H1 (cell line): ENCODE results near the gene CACNA1A. TPM values are rescaled to one million over a fixed set of nuclear protein-coding genes. Genes with fewer than 3 reads are reported as not detected.

Experiments
- CTCF ChIA-PET: fragments of 300-600 bp; sonication (Branson Sonifier 250); formaldehyde crosslinking; loops from one replicate; lab custom pipeline; 2021; ENCODE audit not compliant: partially characterized antibody; lab: Charles Lee
- POLR2A ChIA-PET: fragments of 300-600 bp; sonication (Branson Sonifier 250); formaldehyde crosslinking; loops from one replicate; lab custom pipeline; 2021; ENCODE audit warnings: inconsistent platforms; ENCODE audit not compliant: partially characterized antibody; lab: Charles Lee
- DNase-seq, 2 experiments: peaks; one replicate each; pipeline versions ENCODE4 v3.0.0 to v3.0.0-alpha.2; 2010 to 2022; ENCODE audit warnings: low spot score in 2 of 2, low read depth in 1 of 2, mixed read lengths in 1 of 2
- FAIRE-seq: peaks from 2 replicates; lab custom pipeline; 2011; peaks lifted over from hg19 to GRCh38; lab: Jason Lieb, UNC
- H2AFZ ChIP-seq: 2 replicates; pipeline ENCODE4 v1.8.1; 2012; ENCODE audit warnings: low read length, inconsistent platforms
- H2AK5ac ChIP-seq: 2 replicates; pipeline ENCODE4 v1.6.1; 2013; ENCODE audit warnings: low read depth, low read length
- H2BK120ac ChIP-seq: replicated peaks from 2 replicates; pipeline ENCODE3; 2013; ENCODE audit warnings: low read depth, low read length, inconsistent platforms
- H2BK12ac ChIP-seq: 2 replicates; pipeline ENCODE4 v1.6.1; 2013; ENCODE audit warnings: low read depth, low read length
- H2BK15ac ChIP-seq: 2 replicates; pipeline ENCODE4 v1.6.1; 2013; ENCODE audit warnings: low read length
- H2BK20ac ChIP-seq: 2 replicates; pipeline ENCODE4 v1.6.1; 2013; ENCODE audit warnings: low read length
- H2BK5ac ChIP-seq: 2 replicates; pipeline ENCODE4 v1.6.1; 2013; ENCODE audit warnings: low read depth, low read length
- H3K14ac ChIP-seq: 2 replicates; pipeline ENCODE4 v1.6.1; 2013; ENCODE audit warnings: inconsistent platforms; ENCODE audit not compliant: insufficient read length
- H3K18ac ChIP-seq: 2 replicates; pipeline ENCODE4 v1.6.1; 2013; ENCODE audit warnings: low read length; ENCODE audit errors: extremely low read depth
- H3K23ac ChIP-seq: 2 replicates; pipeline ENCODE4 v1.6.1; 2013; ENCODE audit warnings: inconsistent platforms; ENCODE audit not compliant: insufficient read length
- H3K23me2 ChIP-seq: 2 replicates; pipeline ENCODE4 v1.6.1; 2013; ENCODE audit warnings: low read depth, low read length
- H3K27ac ChIP-seq: 2 replicates; pipeline ENCODE4 v1.6.1; 2011; ENCODE audit warnings: low read depth, low read length, inconsistent platforms
- H3K27me3 ChIP-seq, 4 experiments: replicated peaks in 1 of 4; 1 replicate in 1 of 4; 2 replicates in 3 of 4; pipeline versions ENCODE4 v1.6.1 to v1.8.1; 2011 to 2013; ENCODE audit warnings: low read length in 3 of 4, mild to moderate bottlenecking in 3 of 4, inconsistent platforms in 2 of 4, mixed read lengths in 2 of 4, moderate library complexity in 1 of 4; ENCODE audit not compliant: control insufficient read depth in 3 of 4, insufficient read depth in 3 of 4; ENCODE audit errors: extremely low read depth in 1 of 4
- H3K36me3 ChIP-seq, 4 experiments: 2 replicates each; pipeline versions ENCODE4 v1.6.1 to v1.8.1; 2011 to 2013; ENCODE audit warnings: mild to moderate bottlenecking in 4 of 4, low read length in 3 of 4, moderate library complexity in 2 of 4, control low read depth in 1 of 4, inconsistent platforms in 1 of 4; ENCODE audit not compliant: insufficient read depth in 4 of 4, control insufficient read depth in 2 of 4
- H3K4ac ChIP-seq: replicated peaks from 2 replicates; pipeline ENCODE3; 2013; ENCODE audit warnings: low read length, low read depth, mixed read lengths, inconsistent platforms; ENCODE audit not compliant: insufficient read length
- H3K4me1 ChIP-seq, 4 experiments: replicated peaks in 1 of 4; 1 replicate in 1 of 4; 2 replicates in 3 of 4; pipeline versions ENCODE4 v1.6.1 to v1.8.1; 2011 to 2013; ENCODE audit warnings: low read length in 3 of 4, inconsistent platforms in 2 of 4, mixed read lengths in 1 of 4; ENCODE audit not compliant: insufficient read depth in 4 of 4, control insufficient read depth in 3 of 4
- H3K4me2 ChIP-seq, 2 experiments: 2 replicates each; pipeline versions ENCODE4 v1.6.1 to v1.8.1; 2011 to 2013; ENCODE audit warnings: low read depth in 2 of 2, low read length in 2 of 2, control low read depth in 1 of 2, inconsistent platforms in 1 of 2, mild to moderate bottlenecking in 1 of 2; ENCODE audit not compliant: insufficient read depth in 1 of 2
- H3K4me3 ChIP-seq, 4 experiments: fragments of 200-600, 300-600 bp in 1 of 4; sonication (generic), shearing (Covaris generic), sonication (Bioruptor Twin) in 1 of 4; 2 replicates each; pipeline versions ENCODE4 v1.5.1 to v1.8.1; 2011 to 2016; ENCODE audit warnings: low read length in 4 of 4, low read depth in 3 of 4, control low read depth in 2 of 4, inconsistent platforms in 2 of 4, mild to moderate bottlenecking in 2 of 4, mixed read lengths in 1 of 4, moderate library complexity in 1 of 4; ENCODE audit not compliant: insufficient read depth in 2 of 4; ENCODE audit errors: extremely low read depth in 1 of 4
- H3K56ac ChIP-seq: replicated peaks from 2 replicates; pipeline ENCODE3; 2013; ENCODE audit warnings: low read depth, mild to moderate bottlenecking, mixed read lengths, low read length, inconsistent platforms; ENCODE audit not compliant: insufficient read length
- H3K79me1 ChIP-seq: 2 replicates; pipeline ENCODE4 v1.6.1; 2013; ENCODE audit warnings: low read depth, low read length, control low read depth
- H3K79me2 ChIP-seq, 2 experiments: 2 replicates each; pipeline versions ENCODE4 v1.6.1 to v1.8.1; 2012 to 2013; ENCODE audit warnings: low read length in 2 of 2, mild to moderate bottlenecking in 2 of 2, inconsistent platforms in 1 of 2; ENCODE audit not compliant: insufficient read depth in 2 of 2, control insufficient read depth in 1 of 2
- H3K9ac ChIP-seq, 4 experiments: replicated peaks in 1 of 4; 1 replicate in 1 of 4; 2 replicates in 3 of 4; pipeline versions ENCODE4 v1.6.1 to v1.8.1; 2011 to 2013; ENCODE audit warnings: low read depth in 3 of 4, low read length in 3 of 4, control low read depth in 2 of 4, mild to moderate bottlenecking in 2 of 4, moderate library complexity in 2 of 4, inconsistent platforms in 1 of 4; ENCODE audit errors: extremely low read depth in 1 of 4
- H3K9me3 ChIP-seq, 2 experiments: 2 replicates each; pipeline versions ENCODE4 v1.6.1 to v1.8.1; 2012 to 2013; ENCODE audit warnings: mild to moderate bottlenecking in 2 of 2, moderate library complexity in 2 of 2, control low read depth in 1 of 2, inconsistent platforms in 1 of 2, low read depth in 1 of 2, low read length in 1 of 2, mixed read lengths in 1 of 2; ENCODE audit not compliant: insufficient read depth in 2 of 2
- H4K20me1 ChIP-seq, 2 experiments: replicated peaks in 1 of 2; 2 replicates each; pipeline versions ENCODE3 to v1.8.1; 2011 to 2013; ENCODE audit warnings: inconsistent platforms in 2 of 2, low read length in 2 of 2, mild to moderate bottlenecking in 1 of 2; ENCODE audit not compliant: insufficient read depth in 2 of 2, control insufficient read depth in 1 of 2
- H4K5ac ChIP-seq: 2 replicates; pipeline ENCODE4 v1.6.1; 2013; ENCODE audit warnings: low read length, low read depth, mixed read lengths, inconsistent platforms; ENCODE audit not compliant: insufficient read length
- H4K8ac ChIP-seq: 2 replicates; pipeline ENCODE4 v1.8.0; 2013; ENCODE audit warnings: mild to moderate bottlenecking, moderate library complexity, low read length, inconsistent platforms; ENCODE audit not compliant: insufficient read depth; ENCODE audit errors: extremely low read depth
- H4K91ac ChIP-seq: replicated peaks from 2 replicates; pipeline ENCODE3; 2013; ENCODE audit warnings: low read length, mixed read lengths, inconsistent platforms; ENCODE audit not compliant: insufficient read length
- BCL11A ChIP-seq, 2 experiments: IDR thresholded peaks; one replicate each; pipeline ENCODE4 v1.6.1; 2011; ENCODE audit warnings: low read depth in 2 of 2, low read length in 2 of 2, mild to moderate bottlenecking in 2 of 2
- KDM1A ChIP-seq: fragments of 200-600, 300-600 bp; sonication (generic); IDR thresholded peaks from 2 replicates; pipeline ENCODE4 v1.7.1; 2016; ENCODE audit warnings: mild to moderate bottlenecking, low read length, borderline replicate concordance
- MAFK ChIP-seq: IDR thresholded peaks from 2 replicates; pipeline ENCODE4 v1.6.1; 2012; ENCODE audit warnings: low read depth, mild to moderate bottlenecking, improper control_type of control experiment, low read length
- RXRA ChIP-seq: IDR thresholded peaks from 2 replicates; pipeline ENCODE4 v1.6.1; 2011; ENCODE audit warnings: low read depth, mild to moderate bottlenecking, low read length, moderate library complexity; ENCODE audit not compliant: insufficient read depth
- YY1 ChIP-seq: IDR thresholded peaks from 2 replicates; pipeline ENCODE4 v1.6.1; 2011; ENCODE audit warnings: low read depth, mild to moderate bottlenecking, low read length
- WGBS, 2 experiments: shearing (Covaris generic) in 1 of 2; methylation state at CpG; one replicate each; pipeline versions ENCODE4 v1.1.6 to v1.1.7; 2013 to 2015; ENCODE audit warnings: low lambda C conversion rate in 2 of 2, mixed read lengths in 2 of 2, inconsistent platforms in 1 of 2, low coverage in 1 of 2, missing lambda C conversion rate in 1 of 2; ENCODE audit not compliant: insufficient replicate concordance in 2 of 2, insufficient coverage in 1 of 2, insufficient read length in 1 of 2; ENCODE audit errors: extremely low coverage in 1 of 2, missing lambda C conversion rate in 1 of 2; 5-methylcytosine and 5-hydroxymethylcytosine counted together
- polyA plus RNA-seq, 7 experiments: library from polyadenylated mRNA; depleted of rRNA in 3 of 7; stranded (reverse) in 5 of 7; unstranded in 2 of 7; fragments of >200 nt in 5 of 7; fragments of 200-250 nt in 2 of 7; gene quantifications; 1 replicate in 5 of 7; 2 replicates in 1 of 7; 4 replicates in 1 of 7; pipeline versions ENCODE4 v1.2.1 to v1.2.3, GENCODE V29; 2011 to 2013; ENCODE audit warnings: missing spikeins in 2 of 7, mixed read lengths in 2 of 7
- total RNA-seq: library from RNA; stranded (reverse); fragmentation: NEBNext Ultra II Directional; extraction: Animal tissue kit (Norgen Biotek cat#: 25700); gene quantifications from 2 replicates; pipeline ENCODE4 v1.2.1, GENCODE V29; 2021

Gene CACNA1A
- total and polyA plus RNA-seq, 2 of the 8 experiments (the other 6 are each of a cell fraction or from before 2014, with no cell fraction given) = 10.7 to 25.3 TPM

DNA sequence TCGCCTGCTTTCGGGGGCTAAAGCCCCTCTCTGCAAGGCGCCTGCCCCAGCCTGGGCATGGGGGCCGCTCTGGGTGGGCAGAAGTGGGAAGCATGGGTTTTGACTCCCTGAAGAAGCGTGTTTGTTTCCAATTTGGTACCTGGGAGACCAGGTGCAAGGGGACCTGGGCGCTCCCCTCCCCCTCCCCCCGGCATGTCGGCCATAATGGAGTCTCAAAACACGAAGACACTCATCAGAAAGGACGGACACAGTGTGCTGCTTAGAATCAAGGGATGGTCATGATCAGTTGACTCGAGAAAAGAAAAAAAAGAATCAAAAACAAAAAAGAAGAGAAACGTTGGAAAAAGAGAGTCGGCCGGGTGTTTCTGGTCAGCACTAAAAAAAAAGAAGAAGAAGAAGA is 279.3 kb downstream of the CACNA1A start:
- WGBS, 2 experiments = 90% methylated on average over 14 of the region's 14 CpGs; no CpG with 5 or more reads in 1 of the 2 experiments
- ChIA-PET CTCF (no interaction called here), POLR2A (no interaction called here)
- peaks cover 0 to 1% of the 10 kb centered on the region in 2 experiments for H4K20me1 ChIP-seq
- H3K4me1 ChIP-seq = peaks cover 0 to 4% (median 0%) of the 10 kb centered on the region in 4 experiments; a peak in 3 of 7 replicates
- no peak overlapping the region for H3K4me2 ChIP-seq
- no peaks in the 10 kb centered on the region for H3K36me3 ChIP-seq
- no peak for FAIRE-seq
- H3K27ac ChIP-seq = no peak overlapping the region
- H3K23ac ChIP-seq = no peak overlapping the region
- no peak overlapping the region for H3K56ac ChIP-seq
- H2BK120ac ChIP-seq = no peak overlapping the region
- no peaks in the 10 kb centered on the region for H3K79me1 ChIP-seq
- DNase-seq = no peak
- H2BK5ac ChIP-seq = no peak overlapping the region
- no peaks in the 10 kb centered on the region for H3K79me2 ChIP-seq
- H4K91ac ChIP-seq = no peak overlapping the region
- TF ChIP-seq RXRA (no peak), KDM1A (peak; percentile 59; the same call in 1 of the 2 replicates), MAFK (no peak), YY1 (peak; percentile 57; the same call in 1 of the 2 replicates), BCL11A (IDR thresholded peaks at IDR 0.05; ENCODE audit: low read depth in 2 of 2, low read length in 2 of 2) (no peak)
- no peak overlapping the region for H2BK20ac ChIP-seq
- H3K23me2 ChIP-seq = no peaks in the 10 kb centered on the region
- no peak overlapping the region for H2AFZ ChIP-seq
- H3K9ac ChIP-seq = no peak overlapping the region
- no peak overlapping the region for H3K14ac ChIP-seq
- no peak overlapping the region for H3K18ac ChIP-seq
- H3K4me3 ChIP-seq = no peak overlapping the region
- H2BK12ac ChIP-seq = no peak overlapping the region
- H3K9me3 ChIP-seq = no peaks in the 10 kb centered on the region
- no peak overlapping the region for H2BK15ac ChIP-seq
- H4K8ac ChIP-seq = no peak overlapping the region
- H3K27me3 ChIP-seq = no peaks in the 10 kb centered on the region
- no peak overlapping the region for H4K5ac ChIP-seq
- no peak overlapping the region for H2AK5ac ChIP-seq
- no peak overlapping the region for H3K4ac ChIP-seq
